B cell (primary cell): ENCODE data around the gene G6PD. TPM values are rescaled to one million over a fixed set of nuclear protein-coding genes. Genes with fewer than 3 reads are reported as not detected.

Experiments used
- ATAC-seq: fragments of 200-7000 bp; cut with Tn5 transposase; one replicate; pipeline ENCODE4 v1.10.0; 2021; ENCODE audit warnings: low read depth, mild to moderate bottlenecking, moderate number of reproducible peaks, moderate library complexity
- CTCF ChIA-PET: fragments of 350-600 bp; sonication (Branson Sonifier 250); formaldehyde crosslinking; loops from one replicate; lab custom pipeline; 2021; ENCODE audit warnings: antibody characterized with exemption, inconsistent platforms; lab: Charles Lee
- POLR2A ChIA-PET: fragments of 350-600 bp; sonication (Branson Sonifier 250); formaldehyde crosslinking; loops from one replicate; lab custom pipeline; 2021; ENCODE audit warnings: antibody characterized with exemption; lab: Charles Lee
- DNase-seq: peaks from one replicate; pipeline ENCODE4 v3.0.0; 2013
- H2AFZ ChIP-seq: 2 replicates; pipeline ENCODE4 v1.6.1; 2012; ENCODE audit warnings: mild to moderate bottlenecking, low read depth, low read length; ENCODE audit not compliant: insufficient read depth, poor library complexity, severe bottlenecking
- H3K27ac ChIP-seq, 2 donors: 1 replicate in 1 of 2; 2 replicates in 1 of 2; pipeline ENCODE4 v1.5.1; 2012 to 2013; ENCODE audit warnings: low read length in 2 of 2, mild to moderate bottlenecking in 2 of 2, moderate library complexity in 1 of 2
- H3K27me3 ChIP-seq, 4 experiments: fragments of 200-600 bp in 1 of 4; sonication (generic) in 1 of 4; replicated peaks in 1 of 4; 1 replicate in 2 of 4; 2 replicates in 2 of 4; pipeline versions ENCODE4 v1.6.1 to v1.7.0; 2013 to 2016; ENCODE audit warnings: low read length in 3 of 4, mild to moderate bottlenecking in 2 of 4, mixed read lengths in 1 of 4, moderate library complexity in 1 of 4; ENCODE audit not compliant: insufficient read depth in 4 of 4, control insufficient read depth in 3 of 4; ENCODE audit errors: control extremely low read depth in 1 of 4
- H3K36me3 ChIP-seq, 2 experiments: replicated peaks in 1 of 2; 1 replicate in 1 of 2; 2 replicates in 1 of 2; pipeline versions ENCODE4 v1.6.1 to v1.7.1; 2013; ENCODE audit warnings: low read length in 1 of 2; ENCODE audit not compliant: insufficient read depth in 2 of 2, control insufficient read depth in 1 of 2; ENCODE audit errors: control extremely low read depth in 1 of 2, extremely low read depth in 1 of 2
- H3K4me1 ChIP-seq, 2 donors: fragments of 200-600 bp in 1 of 2; sonication (generic) in 1 of 2; 1 replicate in 1 of 2; 2 replicates in 1 of 2; pipeline versions ENCODE4 v1.5.1 to v1.6.1; 2013 to 2017; ENCODE audit warnings: low read length in 2 of 2; ENCODE audit not compliant: control insufficient read depth in 2 of 2, insufficient read depth in 2 of 2
- H3K4me2 ChIP-seq: replicated peaks from 2 replicates; pipeline ENCODE3; 2012; ENCODE audit warnings: mild to moderate bottlenecking, low read depth, low read length; ENCODE audit not compliant: poor library complexity, severe bottlenecking
- H3K4me3 ChIP-seq, 5 experiments: fragments of 200-600 bp in 1 of 5; sonication (generic) in 1 of 5; 1 replicate in 3 of 5; 2 replicates in 2 of 5; pipeline versions ENCODE4 v1.5.1 to v1.7.0; 2011 to 2016; ENCODE audit warnings: low read length in 4 of 5, mild to moderate bottlenecking in 4 of 5, low read depth in 2 of 5, control low read depth in 1 of 5, moderate library complexity in 1 of 5; ENCODE audit not compliant: insufficient read depth in 1 of 5; ENCODE audit errors: control extremely low read depth in 1 of 5, extremely low read depth in 1 of 5
- H3K79me2 ChIP-seq: fragments of 200-600 bp; sonication (generic); one replicate; pipeline ENCODE4 v1.6.0; 2016; ENCODE audit warnings: low read length; ENCODE audit not compliant: control insufficient read depth, insufficient read depth
- H3K9ac ChIP-seq: fragments of 200-600 bp; sonication (generic); 2 replicates; pipeline ENCODE4 v1.6.1; 2017; ENCODE audit warnings: mild to moderate bottlenecking, low read length, moderate library complexity
- H3K9me3 ChIP-seq, 3 donors: one replicate each; pipeline versions ENCODE4 v1.6.1 to v1.7.1; 2013; ENCODE audit warnings: low read length in 2 of 3; ENCODE audit not compliant: control insufficient read depth in 2 of 3, insufficient read depth in 1 of 3; ENCODE audit errors: control extremely low read depth in 1 of 3
- H4K20me1 ChIP-seq: 2 replicates; pipeline ENCODE4 v1.6.0; 2012; ENCODE audit warnings: mild to moderate bottlenecking, low read length; ENCODE audit not compliant: insufficient read depth, control insufficient read depth, poor library complexity, severe bottlenecking
- H3K27ac Mint-ChIP-seq: one replicate; pipeline ENCODE4 v1.8.0; 2021; ENCODE audit warnings: mixed read lengths
- H3K27me3 Mint-ChIP-seq: one replicate; pipeline ENCODE4 v1.8.0; 2021; ENCODE audit warnings: mixed read lengths
- H3K4me1 Mint-ChIP-seq: one replicate; pipeline ENCODE4 v1.8.0; 2021; ENCODE audit warnings: mixed read lengths
- H3K4me3 Mint-ChIP-seq: one replicate; pipeline ENCODE4 v1.8.0; 2021; ENCODE audit warnings: mixed read lengths
- H3K9me3 Mint-ChIP-seq: one replicate; pipeline ENCODE4 v1.8.0; 2022; ENCODE audit warnings: mixed read lengths; ENCODE audit not compliant: insufficient read depth
- CTCF ChIP-seq: fragments of 200-600 bp; IDR thresholded peaks from one replicate; pipeline ENCODE4 v1.8.0; 2022; ENCODE audit warnings: antibody characterized with exemption, mild to moderate bottlenecking
- EZH2 ChIP-seq: IDR thresholded peaks from 2 replicates; pipeline ENCODE4 v1.6.1; 2012; ENCODE audit warnings: borderline replicate concordance, low read depth, mild to moderate bottlenecking, moderate library complexity, low read length; ENCODE audit not compliant: insufficient read depth, poor library complexity, severe bottlenecking
- WGBS: methylation state at CpG from one replicate; pipeline ENCODE4 v1.1.5; 2013; ENCODE audit warnings: missing lambda C conversion rate; ENCODE audit not compliant: insufficient coverage; 5-methylcytosine and 5-hydroxymethylcytosine counted together
- intact Hi-C: fragments of 100-400 bp; cut with micrococcal nuclease; formaldehyde crosslinking; loops from one replicate; pipeline ENCODE4 v1.10.0; 2022
- polyA plus RNA-seq: library from polyadenylated mRNA; depleted of rRNA; stranded (reverse); fragments of >200 nt; gene quantifications from 2 replicates; pipeline ENCODE4 v1.2.3, GENCODE V29; 2012
- small RNA-seq: library from RNA; depleted of rRNA; stranded (forward); fragments of <200 nt; gene quantifications from one replicate; pipeline ENCODE3, GENCODE V24; 2012; ENCODE audit warnings: low replicate concordance, low read depth; ENCODE audit not compliant: insufficient read length
- total RNA-seq, 2 donors: library from RNA; stranded (reverse); fragments of 120-200 nt in 1 of 2; gene quantifications; 1 replicate in 1 of 2; 2 replicates in 1 of 2; pipeline versions ENCODE4 v1.2.3 to v1.2.4, GENCODE V29; 2013 to 2022

The G6PD gene
- total and polyA plus RNA-seq, 2 donors (not counting 1 experiment from before 2014, with no cell fraction given) = 61.2 to 64.4 TPM

DNA sequence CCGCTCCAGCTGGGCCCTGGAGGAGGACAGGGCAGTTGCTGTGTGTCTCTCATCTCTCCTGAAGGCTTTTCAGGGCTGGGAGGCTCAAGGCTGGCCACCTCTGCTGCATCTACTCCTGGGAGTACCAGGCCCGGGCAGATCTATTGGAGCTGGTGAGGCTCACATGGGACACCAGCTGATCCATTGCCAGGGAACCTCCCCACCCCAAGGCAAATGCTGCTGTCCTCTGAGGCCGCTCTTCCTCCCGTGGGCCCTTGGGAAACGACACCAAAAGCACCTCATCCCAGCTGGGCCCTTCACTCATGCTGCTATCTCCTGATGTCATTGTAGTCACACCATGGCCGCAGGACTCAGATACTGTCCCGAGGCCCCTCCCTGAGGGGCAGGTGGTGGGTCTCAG lies 63.9 kb downstream of the G6PD start:
- Histone ChIP-seq H3K27ac (no peak overlapping the region), H4K20me1 (no peaks in the 10 kb centered on the region), H3K9me3 (no peaks in the 10 kb centered on the region), H2AFZ (no peak overlapping the region), H3K27me3 (no peaks in the 10 kb centered on the region), H3K36me3 (peaks cover 0 to 11% of the 10 kb centered on the region in 2 experiments), H3K4me2 (no peak overlapping the region), H3K79me2 (peaks cover 15% of the 10 kb centered on the region), H3K9ac (no peak overlapping the region), H3K4me1 (peaks cover 11 to 33% of the 10 kb centered on the region in 2 donors), H3K4me3 (no peak overlapping the region)
- no peak for DNase-seq
- H3K4me1 Mint-ChIP-seq = peaks cover 23% of the 10 kb centered on the region
- H3K9me3 Mint-ChIP-seq = no peaks in the 10 kb centered on the region
- no peak overlapping the region for H3K27ac Mint-ChIP-seq
- no peak overlapping the region for H3K4me3 Mint-ChIP-seq
- ChIA-PET POLR2A (no interaction called here), CTCF (no interaction called here)
- intact Hi-C loops = no loop called here
- 89% methylated on average over 3 of the region's 7 CpGs for whole genome bisulfite sequencing
- ATAC-seq = no peak
- H3K27me3 Mint-ChIP-seq = no peaks in the 10 kb centered on the region
- TF ChIP-seq EZH2 = no peak
- TF ChIP-seq CTCF = no peak

DNA sequence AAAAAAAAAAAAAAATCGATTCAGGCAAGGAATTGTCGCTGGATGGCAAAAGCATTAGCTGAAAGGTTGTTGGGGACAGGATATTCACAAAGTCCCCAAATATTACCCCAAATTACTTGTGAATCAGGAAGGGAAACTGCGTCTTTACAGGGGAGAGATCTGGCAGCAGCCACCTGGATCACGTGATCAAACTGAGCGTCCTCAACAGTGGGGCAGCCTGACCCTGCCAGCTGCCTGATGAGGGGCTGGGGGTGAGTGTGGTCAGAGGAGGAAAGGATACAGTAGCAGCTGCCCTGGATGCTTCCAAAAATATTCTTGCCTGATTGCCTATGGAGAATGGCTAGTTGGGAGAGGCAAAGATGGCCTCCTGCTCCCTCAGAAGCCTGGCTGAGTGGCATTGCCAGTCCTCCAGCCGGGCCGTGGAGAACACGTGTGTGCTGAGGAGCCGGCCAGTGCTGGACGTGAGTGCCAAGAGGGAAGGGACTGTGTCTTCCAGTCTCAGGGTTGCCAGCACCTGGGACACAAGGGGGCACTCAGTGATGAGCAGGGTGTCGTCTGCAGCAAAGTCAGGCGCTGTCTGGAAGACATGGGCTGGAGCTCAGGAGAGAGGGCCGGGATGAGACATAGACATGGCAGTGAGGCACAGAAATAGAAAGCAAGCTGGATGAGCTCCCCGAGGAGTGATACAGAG lies 64.6 kb downstream of the G6PD start:
- no peak overlapping the region for H2AFZ ChIP-seq
- 93% methylated on average over 8 of the region's 14 CpGs for WGBS

More for the DNA sequence above, 64.6 kb downstream of the G6PD start:
- H3K79me2 ChIP-seq = peaks cover 15% of the 10 kb centered on the region
- TF ChIP-seq CTCF (no peak), EZH2 (no peak)
- no peak for ATAC-seq
- CTCF ChIA-PET = interaction anchor here (1.4 kb wide), 1 partner anchor 83 kb away, joined by 6 read pairs; the partner anchor contains the start of gene RPL10
- H3K4me3 Mint-ChIP-seq = no peak overlapping the region
- H3K9me3 Mint-ChIP-seq = no peaks in the 10 kb centered on the region
- peaks cover 11 to 31% of the 10 kb centered on the region in 2 donors for H3K4me1 ChIP-seq
- intact Hi-C loops = no loop called here
- H3K27ac ChIP-seq = no peak overlapping the region
- POLR2A ChIA-PET = no interaction called here
- H3K36me3 ChIP-seq = peaks cover 0 to 8% of the 10 kb centered on the region in 2 experiments
- no peak overlapping the region for H3K4me2 ChIP-seq
- H3K9ac ChIP-seq = no peak overlapping the region
- H3K9me3 ChIP-seq = no peaks in the 10 kb centered on the region
- H4K20me1 ChIP-seq = no peaks in the 10 kb centered on the region
- H3K27me3 Mint-ChIP-seq = no peaks in the 10 kb centered on the region
- H3K4me1 Mint-ChIP-seq = peaks cover 21% of the 10 kb centered on the region
- no peak for DNase-seq
- H3K4me3 ChIP-seq = no peak overlapping the region
- no peaks in the 10 kb centered on the region for H3K27me3 ChIP-seq
- no peak overlapping the region for H3K27ac Mint-ChIP-seq

Small RNA genes within 50 kb of the gene (small RNA-seq; reads per million reads assigned to genes)
- gene RN7SL697P = not detected

Other genes starting within 250 kb of the G6PD start
- 510 and 523 TPM in 2 replicates for gene FLNA, start 172.2 kb downstream of the G6PD start, total RNA-seq
- gene FLNA, start 172.2 kb downstream of the G6PD start, polyA plus RNA-seq = 281 and 342 TPM in 2 replicates
- 67.2 and 81.7 TPM in 2 replicates for gene EMD, start 167.6 kb downstream of the G6PD start, total RNA-seq
- gene EMD, start 167.6 kb downstream of the G6PD start, polyA plus RNA-seq = 132 and 156 TPM in 2 replicates
- gene RPL10, start 148.5 kb downstream of the G6PD start, total RNA-seq = 3,946 and 4,073 TPM in 2 replicates
- 9,737 and 16,482 TPM in 2 replicates for gene RPL10, start 148.5 kb downstream of the G6PD start, polyA plus RNA-seq
- gene DNASE1L1, start 137.6 kb downstream of the G6PD start, total RNA-seq = 24.6 TPM in 2 replicates
- 30.4 and 49.2 TPM in 2 replicates for gene DNASE1L1, start 137.6 kb downstream of the G6PD start, polyA plus RNA-seq
- 117 and 118 TPM in 2 replicates for gene TAFAZZIN, start 135.3 kb downstream of the G6PD start, total RNA-seq
- gene TAFAZZIN, start 135.3 kb downstream of the G6PD start, polyA plus RNA-seq = 224 and 241 TPM in 2 replicates
- gene ATP6AP1, start 118.2 kb downstream of the G6PD start, total RNA-seq = 55.6 and 57.7 TPM in 2 replicates
- 38.9 and 47.1 TPM in 2 replicates for gene ATP6AP1, start 118.2 kb downstream of the G6PD start, polyA plus RNA-seq
- gene GDI1, start 109.7 kb downstream of the G6PD start, total RNA-seq = 194 and 199 TPM in 2 replicates
- gene GDI1, start 109.7 kb downstream of the G6PD start, polyA plus RNA-seq = 311 and 436 TPM in 2 replicates
- 70.4 and 79.8 TPM in 2 replicates for gene FAM50A, start 102.7 kb downstream of the G6PD start, total RNA-seq
- gene FAM50A, start 102.7 kb downstream of the G6PD start, polyA plus RNA-seq = 44.5 and 60.0 TPM in 2 replicates
- gene PLXNA3, start 88.6 kb downstream of the G6PD start, total RNA-seq = 114 and 120 TPM in 2 replicates
- 50.5 and 68.6 TPM in 2 replicates for gene PLXNA3, start 88.6 kb downstream of the G6PD start, polyA plus RNA-seq
- 17.0 and 19.3 TPM in 2 replicates for gene LAGE3, start 67.6 kb downstream of the G6PD start, total RNA-seq
- gene LAGE3, start 67.6 kb downstream of the G6PD start, polyA plus RNA-seq = 13.6 and 19.9 TPM in 2 replicates
- 23.3 and 29.5 TPM in 2 replicates for gene UBL4A, start 60.2 kb downstream of the G6PD start, total RNA-seq
- gene UBL4A, start 60.2 kb downstream of the G6PD start, polyA plus RNA-seq = 7.7 and 13.1 TPM in 2 replicates
- 16.7 and 17.9 TPM in 2 replicates for gene SLC10A3, start 56.2 kb downstream of the G6PD start, total RNA-seq
- gene SLC10A3, start 56.2 kb downstream of the G6PD start, polyA plus RNA-seq = 26.6 and 36.9 TPM in 2 replicates
- gene FAM3A, start 30.6 kb downstream of the G6PD start, total RNA-seq = 39.6 and 43.3 TPM in 2 replicates
- gene FAM3A, start 30.6 kb downstream of the G6PD start, polyA plus RNA-seq = 59.4 and 61.1 TPM in 2 replicates
- 65.1 and 72.0 TPM in 2 replicates for gene IKBKG, start 774 bp upstream of the G6PD start, total RNA-seq
- 43.9 and 46.7 TPM in 2 replicates for gene IKBKG, start 774 bp upstream of the G6PD start, polyA plus RNA-seq
- gene CTAG1A, start 38.3 kb upstream of the G6PD start, total RNA-seq = not detected in 2 replicates
- gene CTAG1A, start 38.3 kb upstream of the G6PD start, polyA plus RNA-seq = not detected in 2 replicates
- gene CTAG1B, start 72.4 kb upstream of the G6PD start, total RNA-seq = not detected in 2 replicates
- 0.09 TPM in 1 of 2 replicates, not detected in the other for gene CTAG1B, start 72.4 kb upstream of the G6PD start, polyA plus RNA-seq
- gene CTAG2, start 106.7 kb upstream of the G6PD start, total RNA-seq = not detected in 2 replicates
- not detected in 2 replicates for gene CTAG2, start 106.7 kb upstream of the G6PD start, polyA plus RNA-seq
- 16.5 and 17.2 TPM in 2 replicates for gene GAB3, start 204.2 kb upstream of the G6PD start, total RNA-seq
- gene GAB3, start 204.2 kb upstream of the G6PD start, polyA plus RNA-seq = 13.2 and 15.5 TPM in 2 replicates
- gene DKC1, start 216.0 kb upstream of the G6PD start, total RNA-seq = 73.5 and 84.2 TPM in 2 replicates
- gene DKC1, start 216.0 kb upstream of the G6PD start, polyA plus RNA-seq = 18.8 and 42.7 TPM in 2 replicates